Kasumi-1 (cell line): Measurements from ENCODE around the gene NCKAP5L.
"Not testable (repeated sequence)": the region's sequence is repeated elsewhere in the genome, so short reads cannot be mapped to it uniquely, and the experiment has no call there.

Source experiments
- DNase-seq, 2 experiments: peaks; one replicate each; lab custom pipeline; 2025; lab: John Stamatoyannopoulos, UW

Gene NCKAP5L

GRCh38 chr12:49777800-49778748 is 50.1 kb downstream of the NCKAP5L start:
- DNase-seq, result peak; percentile 19 to 29

- DNase-seq, result no peak
These were observed 50.9 kb downstream of the NCKAP5L start for GRCh38 chr12:49777341-49777740.

DNA sequence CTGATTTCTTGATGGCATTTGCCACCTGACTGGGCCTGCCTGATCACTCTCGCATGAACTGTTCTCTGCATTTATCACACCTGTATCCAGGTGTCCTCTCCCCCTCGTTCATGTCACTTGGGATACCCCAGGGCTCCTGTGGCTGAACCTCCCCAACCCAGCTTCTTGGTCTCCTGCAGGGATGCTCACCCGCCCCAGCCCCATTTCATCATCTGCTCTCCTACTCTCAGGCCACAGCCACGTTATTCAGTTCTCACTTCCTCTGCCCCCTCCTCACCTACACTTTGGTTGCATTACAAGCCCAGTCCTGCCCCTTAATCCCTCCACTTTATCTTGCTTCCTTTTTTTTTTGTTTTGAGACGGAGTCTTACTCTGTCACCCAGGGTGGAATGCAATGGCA is 51.4 kb downstream of the NCKAP5L start:
- no peak for DNase-seq

GRCh38 chr12:49776413-49776812 is 51.8 kb downstream of the NCKAP5L start:
- DNase-seq, result peak; percentile 72 to 76

GRCh38 chr12:49773102-49773501 is 55.1 kb downstream of the NCKAP5L start:
- DNase-seq, result not testable (repeated sequence)

- no peak for DNase-seq
These were observed 60.9 kb downstream of the NCKAP5L start for GRCh38 chr12:49767333-49767732.

GRCh38 chr12:49766115-49766455 is 62.1 kb downstream of the NCKAP5L start:
- no peak for DNase-seq

DNA sequence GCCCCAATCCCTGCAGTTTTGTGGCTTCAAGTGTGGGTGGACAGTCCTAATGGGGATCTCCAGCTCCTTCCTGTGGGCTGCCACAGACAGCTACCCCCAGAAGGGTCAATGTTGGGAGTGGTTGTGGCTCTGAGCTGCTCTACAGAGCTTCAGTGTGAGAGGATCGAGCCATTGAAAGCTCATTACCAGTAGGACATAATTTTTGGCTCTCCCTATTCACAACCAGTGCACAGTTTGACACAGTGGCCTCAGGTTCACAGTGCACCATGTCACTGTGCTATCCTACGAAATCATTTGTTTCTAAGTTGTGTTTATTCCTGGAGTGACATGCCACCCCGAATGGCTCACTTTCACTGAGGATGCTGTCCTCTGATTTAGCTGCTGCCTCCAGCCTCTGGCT is 64.1 kb downstream of the NCKAP5L start:
- no peak for DNase-seq

DNA sequence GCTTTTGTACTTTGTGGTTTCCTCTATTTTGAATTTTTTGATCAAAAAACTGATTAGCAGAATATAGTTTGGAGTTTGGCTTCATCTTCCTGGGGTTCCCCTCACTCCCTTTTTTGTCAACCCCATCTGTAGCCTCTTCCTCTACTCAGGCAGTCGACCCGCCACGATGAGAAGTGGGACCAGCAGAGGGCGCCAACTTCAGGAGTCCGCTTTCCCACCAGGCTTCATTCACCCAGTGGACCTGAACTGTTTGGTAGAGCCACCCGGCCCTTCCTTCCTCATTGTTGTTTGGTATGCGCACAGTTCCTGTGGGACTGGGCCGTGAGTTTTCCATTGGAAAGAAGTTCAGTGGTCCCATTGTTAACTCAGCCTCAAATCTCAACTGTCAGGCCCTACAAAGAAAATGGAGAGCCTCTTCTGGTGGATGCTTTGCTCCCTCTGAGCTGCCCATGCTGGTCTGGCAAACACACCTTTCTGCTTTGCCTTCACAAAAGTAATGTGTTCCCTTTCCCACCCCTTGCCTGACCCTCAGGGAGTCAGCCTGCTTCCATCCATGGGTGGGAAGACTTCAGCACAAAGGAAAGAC is 65.1 kb downstream of the NCKAP5L start:
- DNase-seq, result peak; percentile 72

- peak in 1 of 2 experiments; percentile 26 for DNase-seq
These were observed 65.8 kb downstream of the NCKAP5L start for GRCh38 chr12:49762468-49762847.

- DNase-seq, result peak in 1 of 2 experiments; percentile 8
These were observed 66.3 kb downstream of the NCKAP5L start for GRCh38 chr12:49761677-49762467.

DNA sequence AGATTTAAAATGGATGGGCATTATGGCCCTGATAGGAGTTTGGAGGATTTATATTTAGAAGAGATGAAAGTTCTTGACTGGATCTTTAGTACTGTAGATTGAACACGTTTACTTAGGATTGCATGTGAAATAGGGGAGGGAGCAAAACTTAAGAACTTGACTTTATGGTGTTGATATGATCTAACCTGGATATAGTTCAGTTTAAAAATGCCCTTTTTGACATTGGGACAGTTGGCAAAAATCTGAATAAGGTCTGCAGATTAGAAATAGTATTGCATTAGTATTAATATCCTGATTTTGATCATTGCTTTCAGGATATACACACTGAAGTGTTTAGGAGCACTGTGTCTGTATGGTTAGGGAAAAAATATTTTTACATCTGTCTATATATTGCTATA is 77.2 kb downstream of the NCKAP5L start:
- no peak for DNase-seq

DNA sequence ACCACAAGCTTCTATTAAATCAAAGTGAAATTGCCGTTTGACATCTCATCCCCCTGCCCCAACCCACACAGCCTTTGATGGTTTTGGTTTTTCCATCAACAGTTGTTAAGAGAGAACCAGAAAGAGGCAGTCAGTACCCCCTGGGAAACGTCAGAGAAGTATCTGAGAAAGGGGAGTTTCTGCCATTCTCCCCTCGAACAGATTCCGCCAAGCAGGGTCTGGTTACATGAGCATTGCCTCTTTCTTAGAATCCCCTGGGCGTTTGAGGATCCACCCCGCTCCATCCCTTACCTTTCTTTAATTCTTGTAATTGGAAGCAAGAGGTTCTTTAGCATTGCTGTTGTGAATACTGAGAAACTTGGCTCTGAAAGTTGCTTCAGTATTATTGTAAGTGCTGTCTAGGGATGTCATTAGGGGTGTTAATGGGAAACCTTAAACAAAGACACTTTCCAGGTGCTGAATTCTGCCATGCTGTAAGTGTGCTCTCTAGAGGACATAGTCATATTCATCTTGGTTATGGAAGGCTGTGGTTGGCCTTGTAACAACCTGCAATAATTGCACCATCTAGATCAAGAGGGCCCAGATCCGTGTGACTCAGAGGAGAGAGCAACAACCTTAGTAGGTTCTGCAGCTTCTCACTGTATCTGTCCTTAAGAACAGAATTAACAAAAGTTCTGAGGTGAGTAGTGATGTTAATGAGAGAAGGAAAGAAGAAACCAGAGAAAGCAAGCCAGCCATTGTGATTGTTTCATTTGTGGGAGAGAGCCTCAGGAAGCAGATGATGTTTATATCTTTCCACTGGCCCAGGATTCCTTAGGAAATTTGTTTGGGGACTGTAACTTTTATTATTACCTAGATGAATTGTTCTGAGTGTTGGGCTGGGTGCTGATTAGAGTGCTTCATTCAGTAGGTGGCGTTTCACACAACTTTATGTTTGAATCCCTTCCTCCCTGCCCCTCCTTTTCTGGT is 77.9 kb downstream of the NCKAP5L start:
- DNase-seq, result peak; percentile 20 to 23

DNA sequence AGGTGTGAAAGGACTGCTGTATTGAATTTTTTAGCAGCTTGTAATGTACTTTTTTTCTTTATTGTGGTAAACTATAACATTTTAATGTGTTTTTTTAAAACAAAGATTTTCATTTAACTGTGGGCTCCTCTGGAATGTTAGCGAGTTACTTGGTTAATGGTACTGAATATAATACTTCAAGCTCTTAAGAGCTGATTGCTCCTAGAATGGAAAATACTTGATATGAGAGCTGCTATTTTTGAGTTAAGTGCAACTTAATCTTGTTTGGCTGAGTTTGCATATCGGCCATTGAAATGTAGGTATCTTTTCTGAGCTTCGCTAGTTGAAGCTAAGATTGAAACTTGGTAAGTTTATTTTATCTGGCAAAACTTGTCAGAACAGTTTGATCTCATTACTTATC is 79.4 kb downstream of the NCKAP5L start:
- no peak for DNase-seq

GRCh38 chr12:49748306-49748705 is 79.9 kb downstream of the NCKAP5L start:
- DNase-seq, result no peak

- no peak for DNase-seq
These were observed 83.8 kb downstream of the NCKAP5L start for GRCh38 chr12:49744363-49744885.

GRCh38 chr12:49741882-49742620 is 86.2 kb downstream of the NCKAP5L start:
- DNase-seq, result peak; percentile 82 to 85
